Measurements from ENCODE around the gene BICC1. TPM values are rescaled to one million over a fixed set of nuclear protein-coding genes. Genes with fewer than 3 reads are reported as not detected.

Gene BICC1
- total RNA-seq, 1 donor from 2014 or later: 0.41 TPM

GRCh38 chr10:58647376-58648112, 134.9 kb downstream of the BICC1 start:
- Mint-ChIP-seq H3K4me3 (no peak overlapping the region), H3K9me3 (no peaks in the 10 kb centered on the region), H3K27me3 (ENCODE audit: insufficient read depth, low read depth) (no peaks in the 10 kb centered on the region), H3K4me1 (no peaks in the 10 kb centered on the region), H3K27ac (no peak overlapping the region), H3K36me3 (no peaks in the 10 kb centered on the region)
- Histone ChIP-seq H3K9ac (no peak overlapping the region), H3K27me3 (no peaks in the 10 kb centered on the region), H3K36me3 (no peaks in the 10 kb centered on the region), H3K27ac (no peak overlapping the region), H3K4me2 (no peak overlapping the region), H3K9me3 (ENCODE audit: low read depth) (no peaks in the 10 kb centered on the region), H4K20me1 (ENCODE audit: low read depth) (no peaks in the 10 kb centered on the region), H3F3A (ENCODE audit: low read depth) (no peaks in the 10 kb centered on the region), H3K79me2 (ENCODE audit: low read depth) (no peaks in the 10 kb centered on the region), H3K4me3 (no peak overlapping the region), H2AFZ (replicated peaks) (no peak overlapping the region), H3K4me1 (no peaks in the 10 kb centered on the region)
- DNase-seq (ENCODE audit: low spot score): no peak
- TF ChIP-seq CTCF (IDR thresholded peaks at IDR 0.05) (no peak), EZH2 (IDR thresholded peaks at IDR 0.05) (no peak), EZH2phosphoT487 (IDR thresholded peaks at IDR 0.05) (no peak)

- Histone ChIP-seq H3K27ac (no peak overlapping the region), H3K4me1 (no peaks in the 10 kb centered on the region), H2AFZ (replicated peaks) (no peak overlapping the region), H4K20me1 (ENCODE audit: low read depth) (no peaks in the 10 kb centered on the region), H3K4me2 (no peak overlapping the region), H3K9me3 (ENCODE audit: low read depth) (no peaks in the 10 kb centered on the region), H3K27me3 (no peaks in the 10 kb centered on the region), H3K36me3 (no peaks in the 10 kb centered on the region), H3F3A (ENCODE audit: low read depth) (no peaks in the 10 kb centered on the region), H3K9ac (no peak overlapping the region), H3K4me3 (no peak overlapping the region), H3K79me2 (ENCODE audit: low read depth) (no peaks in the 10 kb centered on the region)
- DNase-seq (ENCODE audit: low spot score): no peak
- H3K27ac Mint-ChIP-seq: no peak overlapping the region
- no peaks in the 10 kb centered on the region for H3K27me3 Mint-ChIP-seq (ENCODE audit: insufficient read depth, low read depth)
- no peak for TF ChIP-seq EZH2 (IDR thresholded peaks at IDR 0.05)
- no peak for TF ChIP-seq EZH2phosphoT487 (IDR thresholded peaks at IDR 0.05)
- TF ChIP-seq CTCF (IDR thresholded peaks at IDR 0.05): no peak
- H3K4me3 Mint-ChIP-seq: no peak overlapping the region
- no peaks in the 10 kb centered on the region for H3K36me3 Mint-ChIP-seq
- H3K9me3 Mint-ChIP-seq: no peaks in the 10 kb centered on the region
- no peaks in the 10 kb centered on the region for H3K4me1 Mint-ChIP-seq
These were observed 135.5 kb downstream of the BICC1 start for GRCh38 chr10:58648131-58648530.

GRCh38 chr10:58651040-58651439, 138.4 kb downstream of the BICC1 start:
- no peak overlapping the region for H3K27ac ChIP-seq
- no peak overlapping the region for H2AFZ ChIP-seq (replicated peaks)

More at GRCh38 chr10:58651040-58651439, 138.4 kb downstream of the BICC1 start:
- Histone ChIP-seq H3K4me1 (no peaks in the 10 kb centered on the region), H4K20me1 (ENCODE audit: low read depth) (no peaks in the 10 kb centered on the region), H3K9me3 (ENCODE audit: low read depth) (no peaks in the 10 kb centered on the region), H3K4me3 (no peak overlapping the region), H3K4me2 (no peak overlapping the region), H3K9ac (no peak overlapping the region), H3K79me2 (ENCODE audit: low read depth) (no peaks in the 10 kb centered on the region), H3K36me3 (no peaks in the 10 kb centered on the region), H3K27me3 (no peaks in the 10 kb centered on the region), H3F3A (ENCODE audit: low read depth) (no peaks in the 10 kb centered on the region)
- no peak for TF ChIP-seq EZH2 (IDR thresholded peaks at IDR 0.05)
- TF ChIP-seq EZH2phosphoT487 (IDR thresholded peaks at IDR 0.05): no peak
- TF ChIP-seq CTCF (IDR thresholded peaks at IDR 0.05): no peak
- Mint-ChIP-seq H3K9me3 (no peaks in the 10 kb centered on the region), H3K27ac (no peak overlapping the region), H3K27me3 (ENCODE audit: insufficient read depth, low read depth) (no peaks in the 10 kb centered on the region), H3K4me1 (no peaks in the 10 kb centered on the region), H3K4me3 (no peak overlapping the region), H3K36me3 (no peaks in the 10 kb centered on the region)
- DNase-seq (ENCODE audit: low spot score): no peak
